Activated CD4-positive, alpha-beta T cell treated with anti-CD3 and anti-CD28 coated beads, Interleukin-2, Interleukin-6, amounts not matched to agents 100 ng/mL and 50 ng/mL, durations not matched to agents 16 hours and 8 hours (primary cell): ENCODE measurements around the gene SMAD4.

ENCODE experiments used
- DNase-seq: peaks from one replicate; pipeline ENCODE4 v3.0.0-alpha.2; 2020

The SMAD4 gene

DNA sequence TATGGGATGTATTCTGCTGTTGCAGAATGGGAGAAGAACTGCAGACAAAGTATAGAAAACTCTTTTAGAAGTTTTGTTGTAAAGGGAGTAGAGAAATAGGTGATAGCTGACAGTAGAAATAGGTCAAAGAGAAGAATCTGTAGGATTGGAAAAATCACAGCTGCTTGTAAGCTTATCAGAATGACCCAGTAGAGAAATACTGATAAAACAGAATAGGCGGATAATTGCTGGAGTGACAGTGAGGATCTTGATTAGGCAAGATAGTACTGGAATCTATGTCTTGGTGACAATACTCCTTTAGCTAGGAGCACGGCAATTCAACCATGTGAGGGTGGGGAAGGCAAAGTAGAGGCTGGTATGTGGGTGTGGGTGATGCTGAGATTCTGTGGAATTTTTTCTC is 4.5 kb upstream of the SMAD4 start:
- DNase-seq, result no peak

DNA sequence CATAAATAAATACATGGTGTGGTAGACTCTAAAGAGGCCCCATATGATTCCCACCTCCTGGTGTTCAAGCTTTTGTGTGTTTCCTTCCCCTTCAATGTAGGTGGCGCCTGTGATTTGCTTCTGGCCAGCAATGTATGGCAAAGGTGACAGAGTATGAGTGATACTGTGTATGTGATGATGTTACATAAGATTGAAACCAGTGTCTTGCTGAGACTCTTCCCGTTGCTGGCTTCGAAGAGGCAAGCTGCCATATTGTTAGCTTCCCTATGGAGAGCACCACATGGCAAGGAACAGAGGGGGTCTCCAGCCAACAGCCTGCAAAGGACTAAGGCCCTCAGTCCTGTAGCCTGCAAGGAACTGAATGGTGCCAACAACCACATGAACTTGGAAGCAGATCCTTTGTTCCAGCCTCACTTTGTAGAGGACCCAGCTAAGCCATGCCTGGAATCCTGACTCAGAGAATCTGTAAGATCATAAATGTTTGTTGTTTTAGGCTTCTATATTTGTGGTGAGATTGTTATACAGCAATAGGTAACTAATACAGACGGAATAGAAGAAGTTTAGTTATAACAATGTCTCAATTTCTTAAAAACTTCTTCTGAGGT is 1.7 kb upstream of the SMAD4 start:
- DNase-seq, result peak; percentile 61

GRCh38 chr18:51029378-51029693 is 677 bp upstream of the SMAD4 start:
- no peak for DNase-seq

GRCh38 chr18:51030537-51031258 is 685 bp downstream of the SMAD4 start:
- DNase-seq, result peak; percentile 69

DNA sequence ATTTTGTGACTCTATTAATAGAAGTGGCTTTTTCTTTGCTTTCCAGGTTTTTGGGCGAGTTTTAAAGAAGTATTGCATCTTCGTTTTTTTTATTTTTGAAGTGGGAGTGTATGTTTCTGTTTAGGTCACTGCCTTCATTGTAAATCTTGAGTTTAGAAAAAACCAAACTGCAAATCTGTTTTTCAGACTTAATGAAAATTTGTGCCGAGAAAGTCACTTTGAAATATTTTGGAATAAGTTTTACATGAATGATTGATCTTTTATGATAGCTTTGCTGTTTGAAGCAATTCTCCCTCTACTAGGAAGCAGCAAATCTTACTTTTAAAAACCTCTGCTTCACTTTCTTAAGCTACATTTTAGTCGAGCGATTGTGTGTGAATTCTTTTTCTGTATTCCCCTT is 2.2 kb downstream of the SMAD4 start:
- no peak for DNase-seq

DNA sequence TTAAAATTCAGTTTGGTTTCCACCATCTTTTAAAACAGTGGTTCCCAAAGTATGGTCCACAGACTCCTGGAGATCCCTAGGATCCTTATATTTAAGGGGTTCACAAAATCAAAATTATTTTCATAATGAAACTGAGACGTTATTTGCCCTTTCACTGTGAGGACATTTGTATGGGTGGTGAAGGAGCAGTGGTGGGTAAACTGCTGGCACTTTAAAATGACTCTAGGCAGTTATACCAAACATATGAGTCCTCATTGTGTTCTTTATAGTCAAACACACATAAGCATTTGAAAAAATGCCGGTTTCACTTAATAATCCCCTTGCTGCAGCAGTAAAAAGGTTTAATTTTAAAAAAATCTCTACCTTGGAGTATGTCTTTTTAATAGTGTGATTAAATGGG is 7.2 kb downstream of the SMAD4 start:
- DNase-seq, result no peak

GRCh38 chr18:51038110-51038509 is 8.1 kb downstream of the SMAD4 start:
- no peak for DNase-seq

- no peak for DNase-seq
These were observed 9.4 kb downstream of the SMAD4 start for GRCh38 chr18:51039138-51040112.

- no peak for DNase-seq
These were observed 11.8 kb downstream of the SMAD4 start for GRCh38 chr18:51041677-51042352.

DNA sequence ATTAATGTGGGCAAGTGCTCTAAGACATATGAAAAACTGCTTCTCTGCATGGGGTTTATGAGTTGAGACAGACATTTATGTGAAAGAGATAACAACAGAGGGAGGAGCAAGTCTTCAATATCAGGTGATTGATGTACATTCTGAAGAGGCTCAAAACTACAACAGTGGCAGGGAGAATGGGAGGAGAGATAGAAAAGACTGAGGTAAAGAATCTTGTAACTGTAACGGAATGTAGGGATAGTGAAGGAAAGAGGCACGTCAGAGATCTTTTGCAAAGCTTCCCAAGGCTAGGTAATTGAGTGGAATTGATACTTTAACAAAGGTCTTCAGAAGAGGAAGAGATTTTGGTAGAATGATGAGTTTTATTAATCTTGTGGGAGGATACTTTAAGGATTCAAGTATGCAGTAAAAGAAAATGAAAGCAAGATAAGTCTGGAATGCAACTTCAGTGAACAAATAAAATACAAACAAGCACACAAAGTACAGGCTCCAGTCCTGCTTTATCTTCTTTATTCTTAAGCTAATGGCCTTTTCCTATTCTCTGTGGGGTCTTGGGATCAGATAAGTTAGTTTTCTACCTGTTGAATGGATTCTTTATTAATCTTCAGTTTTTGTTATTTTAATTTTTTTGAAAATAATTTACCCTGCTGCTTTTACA is 15.0 kb downstream of the SMAD4 start:
- no peak for DNase-seq

DNA sequence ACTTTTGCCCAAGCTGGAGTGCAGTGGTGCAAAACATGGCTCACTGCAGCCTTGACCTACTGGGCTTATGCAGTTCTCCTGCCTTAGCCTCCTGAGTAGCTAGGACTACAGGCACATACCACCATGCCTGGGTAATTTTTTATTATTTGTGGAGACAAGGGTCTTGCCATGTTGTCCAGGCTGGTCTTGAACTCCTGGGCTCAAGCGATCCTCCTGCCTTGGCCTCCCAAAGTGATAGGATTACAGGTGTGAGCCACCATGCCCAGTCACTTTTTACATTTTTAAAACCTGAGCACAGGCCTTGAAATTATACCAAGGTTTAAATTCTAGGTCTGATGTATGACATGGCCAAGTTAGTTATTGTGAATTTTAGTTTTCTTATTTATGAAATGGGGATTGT is 18.2 kb downstream of the SMAD4 start:
- no peak for DNase-seq

GRCh38 chr18:51049137-51049536 is 19.1 kb downstream of the SMAD4 start:
- no peak for DNase-seq

DNA sequence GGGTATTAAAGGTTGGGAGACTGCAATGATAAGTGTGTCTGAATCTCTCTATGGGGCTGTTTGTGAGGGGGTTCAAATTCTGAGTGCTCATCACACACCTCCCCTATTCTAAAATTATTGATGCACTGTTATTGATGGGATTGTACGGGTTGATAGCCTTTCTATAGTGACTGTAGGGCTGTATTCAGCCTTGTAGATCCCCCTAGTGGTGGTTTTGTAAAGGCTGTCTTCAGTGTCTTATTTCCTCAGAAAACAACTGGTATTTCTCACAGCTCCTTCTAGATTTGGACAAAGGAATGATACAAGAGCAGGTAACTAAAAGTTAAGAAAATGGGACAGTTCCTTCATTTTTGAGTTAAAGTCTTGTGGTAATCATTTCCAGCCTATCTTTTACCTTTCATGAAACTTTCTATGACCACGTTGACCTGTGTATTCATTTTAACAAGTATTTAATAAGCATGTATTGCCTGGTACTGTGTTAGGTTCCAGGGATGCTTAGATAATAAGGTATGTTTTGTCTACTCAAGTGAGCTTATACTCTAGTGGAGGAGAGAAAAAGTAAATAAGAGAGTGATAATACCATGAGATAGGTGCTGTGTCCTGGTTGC is 21.2 kb downstream of the SMAD4 start:
- DNase-seq, result peak; percentile 66

- no peak for DNase-seq
These were observed 23.8 kb downstream of the SMAD4 start for GRCh38 chr18:51053814-51054213.

DNA sequence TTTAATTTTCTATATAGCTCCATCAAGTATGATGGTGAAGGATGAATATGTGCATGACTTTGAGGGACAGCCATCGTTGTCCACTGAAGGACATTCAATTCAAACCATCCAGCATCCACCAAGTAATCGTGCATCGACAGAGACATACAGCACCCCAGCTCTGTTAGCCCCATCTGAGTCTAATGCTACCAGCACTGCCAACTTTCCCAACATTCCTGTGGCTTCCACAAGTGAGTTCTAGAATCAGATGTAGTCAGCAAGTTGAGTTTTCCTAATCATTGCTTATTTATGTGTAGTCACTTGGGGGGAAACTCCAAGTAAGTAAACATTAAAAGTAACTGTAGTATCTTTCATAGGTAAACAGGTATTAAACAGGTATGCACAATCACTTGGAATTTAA is 24.8 kb downstream of the SMAD4 start:
- no peak for DNase-seq

GRCh38 chr18:51059969-51060368 is 30.0 kb downstream of the SMAD4 start:
- no peak for DNase-seq

- DNase-seq, result no peak
These were observed 34.2 kb downstream of the SMAD4 start for GRCh38 chr18:51064256-51064655.

DNA sequence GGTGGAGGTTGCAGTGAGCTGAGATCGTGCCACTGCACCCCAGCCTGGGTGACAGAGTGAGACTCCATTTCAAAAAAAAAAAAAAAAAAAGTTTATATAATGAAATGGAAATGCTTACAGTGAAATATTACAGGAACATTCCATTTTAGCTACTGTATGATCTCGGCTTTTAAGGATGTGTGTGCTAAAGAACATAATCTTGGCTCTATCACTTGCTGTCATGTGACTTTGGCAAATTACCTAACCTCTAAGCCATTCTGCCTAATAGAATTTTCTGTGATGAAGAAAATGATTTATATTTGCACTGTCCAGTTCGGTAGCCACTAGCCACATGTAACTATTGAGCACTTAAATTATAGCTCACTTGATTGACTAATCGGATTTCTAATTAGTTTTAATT is 36.3 kb downstream of the SMAD4 start:
- DNase-seq, result no peak

DNA sequence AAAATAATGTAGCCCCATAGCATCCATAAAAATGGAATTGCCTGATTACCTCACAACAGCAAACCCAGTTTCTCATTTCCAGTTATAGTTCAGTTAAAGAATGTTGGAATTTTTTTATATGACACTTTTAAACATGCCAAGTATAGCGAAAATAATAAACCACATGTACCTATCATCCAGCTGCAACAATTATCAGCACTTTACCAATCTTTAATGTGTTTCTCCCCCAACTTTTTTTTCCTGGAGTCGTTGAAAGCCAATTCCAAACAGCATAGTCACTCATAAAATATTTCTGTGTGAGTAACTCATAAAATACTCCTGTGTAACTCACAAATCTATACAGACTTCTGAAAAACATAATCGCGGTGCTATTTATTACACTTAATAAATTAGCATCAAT is 38.1 kb downstream of the SMAD4 start:
- DNase-seq, result no peak

DNA sequence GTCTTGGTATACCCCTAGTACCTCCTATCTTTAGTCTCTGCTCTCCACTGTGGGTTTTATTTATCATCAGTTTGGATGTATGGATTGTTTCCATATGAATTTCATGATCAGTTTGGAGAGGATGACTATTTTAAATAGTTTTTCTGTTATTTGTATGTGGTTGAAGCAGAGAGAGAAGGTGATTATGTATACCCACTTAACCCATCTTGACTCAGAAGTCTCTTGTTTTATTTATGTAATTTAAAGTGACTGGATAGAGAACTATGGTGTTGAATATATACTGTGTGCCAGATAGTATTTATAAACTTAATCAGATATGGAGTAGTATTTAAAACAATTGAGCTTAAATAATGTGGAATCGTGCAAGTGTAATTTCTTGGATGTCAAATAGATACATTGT is 39.9 kb downstream of the SMAD4 start:
- no peak for DNase-seq

DNA sequence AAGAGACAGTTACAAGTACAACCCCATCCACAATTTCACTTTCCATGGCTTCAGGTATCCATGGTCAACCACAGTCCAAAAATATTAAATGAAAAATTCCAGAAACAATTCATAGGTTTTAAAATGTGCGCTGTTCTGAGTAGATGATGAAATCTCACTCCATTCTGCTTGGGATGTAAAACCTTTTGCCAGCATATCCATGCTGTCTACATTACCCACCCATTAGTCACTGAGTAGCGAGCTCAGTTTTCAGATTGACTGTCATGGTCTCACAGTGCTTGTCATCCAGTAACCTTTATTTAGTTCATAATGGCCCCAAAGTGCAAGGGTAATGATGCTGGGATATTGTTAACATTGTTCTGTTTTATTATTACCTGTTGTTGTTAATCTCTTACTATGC is 40.5 kb downstream of the SMAD4 start:
- DNase-seq, result peak; percentile 22

GRCh38 chr18:51072586-51073313 is 42.7 kb downstream of the SMAD4 start:
- DNase-seq, result no peak
